GM21515 (cell line): Measurements from ENCODE around the gene BMF.
A peak's percentile ranks its signal among the peaks of the same experiment; 100 is the strongest.
"Not testable (repeated sequence)": the region's sequence is repeated elsewhere in the genome, so short reads cannot be mapped to it uniquely, and the experiment has no call there.

Experiments used
- ATAC-seq: cut with Tn5 transposase; IDR thresholded peaks from one replicate; pipeline ENCODE4 v1.9.1; 2021; ENCODE audit not compliant: unreplicated experiment

BMF gene

DNA sequence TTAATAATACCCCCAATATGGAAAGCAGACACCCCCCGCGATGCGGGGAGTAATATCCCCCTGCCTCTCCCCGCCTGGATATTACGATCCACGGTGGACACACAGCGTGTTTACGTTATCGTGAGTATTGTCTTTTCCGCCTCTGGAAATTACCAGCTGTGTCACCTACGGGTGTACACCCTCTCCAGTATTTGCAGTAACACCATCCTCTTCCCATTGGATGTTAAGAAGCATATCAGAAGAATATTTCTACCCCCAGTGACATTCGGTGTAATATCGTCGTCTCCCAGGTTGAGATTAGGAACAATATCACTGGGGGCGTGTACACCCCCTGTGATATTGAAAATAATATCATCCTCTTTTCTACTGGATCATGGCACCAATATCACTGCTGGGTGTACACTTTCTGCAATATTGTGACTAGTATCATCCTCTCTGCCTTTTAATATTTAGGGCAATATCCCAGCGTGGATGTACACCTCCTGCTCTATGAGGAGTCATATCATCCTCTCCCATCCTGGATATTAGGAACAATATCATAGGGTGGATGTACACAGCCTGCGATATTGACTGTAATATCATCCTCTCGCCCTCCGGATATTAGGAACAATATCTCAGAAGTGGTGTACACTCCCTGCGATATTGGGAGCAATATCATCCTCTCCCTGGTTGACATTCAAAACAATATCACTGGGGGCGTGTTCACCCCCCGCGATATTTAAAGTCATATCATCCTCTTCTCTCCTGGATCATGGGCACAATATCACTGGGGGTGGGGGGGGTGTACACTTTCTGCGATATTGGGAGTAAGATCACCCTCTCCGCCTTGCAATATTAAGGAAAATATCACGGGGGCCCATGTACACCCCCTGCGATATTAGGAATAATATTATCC is 20.3 kb upstream of the BMF start:
- no peak for ATAC-seq

DNA sequence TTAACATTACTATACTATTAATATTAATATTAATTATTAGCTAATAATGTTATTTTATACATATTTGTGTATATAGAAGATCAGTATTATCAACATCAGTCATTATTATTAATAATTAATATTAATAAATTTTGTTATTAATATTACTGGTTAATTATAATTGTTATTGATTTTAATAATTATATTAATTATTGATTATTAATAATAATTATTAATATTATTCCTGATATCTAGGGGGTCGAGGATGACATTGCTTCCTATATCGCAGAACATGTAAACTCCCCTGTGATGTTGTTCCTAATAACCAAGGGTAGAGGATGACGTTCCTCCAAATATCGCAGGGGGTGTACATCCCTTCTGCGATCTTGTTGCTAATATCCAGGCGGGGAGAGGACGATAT is 17.3 kb upstream of the BMF start:
- no peak for ATAC-seq

DNA sequence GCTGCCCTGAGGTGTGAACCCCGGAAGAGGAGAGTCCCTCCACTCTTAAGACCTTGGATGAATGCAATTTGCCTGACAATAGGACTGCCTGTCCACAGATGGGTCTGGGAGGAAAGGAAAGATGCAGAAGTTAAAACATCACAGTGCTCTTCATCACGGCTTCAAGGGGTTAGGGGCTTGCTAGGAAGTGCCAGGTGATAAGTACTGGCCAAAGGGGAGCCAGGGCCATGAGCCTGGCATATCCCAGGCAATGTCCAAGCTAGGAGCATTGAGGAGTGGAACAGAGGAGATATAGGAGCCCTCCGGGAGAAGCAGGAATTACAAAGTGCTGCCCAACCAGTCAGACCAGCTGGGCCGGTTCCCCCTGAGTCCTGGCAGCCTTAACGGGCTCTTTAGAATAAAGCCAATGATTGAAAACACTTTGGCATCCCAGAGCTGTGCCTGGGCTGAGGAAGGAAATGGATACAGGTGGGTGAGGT is 16.2 kb upstream of the BMF start:
- ATAC-seq: not testable (repeated sequence)

DNA sequence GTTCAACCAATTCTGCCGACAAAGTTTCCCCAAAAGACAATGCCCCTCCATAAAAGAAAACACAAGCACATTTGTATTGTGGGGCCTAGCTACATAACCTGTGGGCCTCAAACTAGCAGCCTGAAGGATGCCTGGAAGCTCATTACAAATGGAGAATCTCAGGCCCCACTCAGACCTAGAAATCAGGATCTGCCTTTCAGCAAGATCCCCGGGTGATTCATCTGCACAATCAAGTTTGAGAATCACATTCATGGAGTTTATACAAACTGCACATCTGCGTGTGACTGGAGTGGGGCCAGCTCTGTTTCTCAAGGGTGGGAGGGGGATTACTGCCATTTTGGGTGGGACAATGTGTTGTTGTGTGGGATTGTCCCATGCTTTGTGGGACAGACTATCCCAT is 15.7 kb upstream of the BMF start:
- not testable (repeated sequence) for ATAC-seq

DNA sequence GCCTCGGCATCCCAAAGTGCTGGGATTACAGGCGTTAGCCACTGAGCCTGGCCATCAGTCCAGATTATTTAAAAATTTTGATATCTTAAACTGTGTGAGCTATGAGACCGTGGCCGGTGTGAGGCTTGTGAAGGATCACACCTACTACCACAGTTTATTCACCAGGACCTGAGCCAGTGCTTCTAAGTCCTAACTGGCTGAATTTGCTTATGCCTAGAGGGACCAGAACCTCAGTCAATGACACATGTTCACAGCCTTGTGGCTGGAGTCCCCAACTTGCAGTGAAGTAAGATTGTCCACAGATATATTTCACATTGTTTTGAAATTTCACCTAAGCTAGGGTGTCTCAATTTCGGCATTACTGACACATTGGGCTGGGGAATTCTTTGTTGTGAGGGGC is 15.2 kb upstream of the BMF start:
- not testable (repeated sequence) for ATAC-seq

DNA sequence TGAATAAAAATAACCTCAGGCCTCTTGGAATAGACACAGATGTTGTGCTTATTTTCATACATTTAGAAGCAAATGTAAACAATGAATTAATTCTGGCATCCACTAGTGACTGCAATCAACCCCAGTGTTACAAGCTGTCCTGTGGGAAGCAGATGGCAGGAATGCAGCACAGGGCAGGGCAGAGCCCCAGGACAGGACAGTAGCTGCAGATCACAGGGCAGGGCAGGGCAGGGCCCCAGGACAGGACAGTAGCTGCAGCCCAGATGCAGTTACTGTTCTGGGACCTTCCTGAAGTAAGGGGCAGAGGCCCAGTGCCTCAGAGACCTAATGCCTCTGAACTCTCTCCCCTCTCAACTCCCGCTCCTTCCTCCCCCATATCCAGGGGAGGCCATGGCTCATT is 14.3 kb upstream of the BMF start:
- ATAC-seq: not testable (repeated sequence)

DNA sequence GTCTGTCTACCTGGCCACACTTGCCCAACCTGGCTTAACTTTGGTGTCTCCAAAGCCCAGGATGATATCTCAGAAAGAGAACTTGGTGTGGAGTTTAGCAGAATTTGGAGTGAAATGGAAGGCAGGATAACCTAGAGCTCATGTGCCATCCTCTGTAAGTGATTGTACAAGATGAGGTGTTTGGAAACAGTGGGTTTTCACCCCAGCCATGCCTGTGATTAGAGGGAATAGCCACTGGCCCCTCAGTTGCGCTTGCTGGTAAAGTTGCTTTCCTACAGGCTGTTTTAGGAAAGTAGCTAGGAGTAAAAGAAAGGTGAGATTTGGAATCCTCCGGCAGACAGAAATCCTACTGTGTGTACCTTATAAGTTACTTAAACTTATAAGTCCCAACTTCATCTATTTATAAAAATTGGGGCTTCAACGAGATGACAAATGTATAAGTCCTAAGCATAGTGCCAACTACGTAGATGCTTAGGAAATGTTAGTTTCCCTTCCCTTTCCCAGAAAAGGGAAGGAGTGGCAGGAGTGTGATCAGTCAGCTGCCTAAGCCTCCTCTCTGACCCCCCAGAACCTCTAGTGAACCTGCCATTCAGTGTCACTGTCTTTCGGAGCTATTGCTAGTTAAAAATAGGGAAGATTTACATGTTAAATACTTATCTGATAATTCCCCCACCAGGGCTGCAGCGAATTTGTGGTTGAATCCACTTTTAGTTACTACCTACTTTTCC is 13.4 kb upstream of the BMF start:
- no peak for ATAC-seq

DNA sequence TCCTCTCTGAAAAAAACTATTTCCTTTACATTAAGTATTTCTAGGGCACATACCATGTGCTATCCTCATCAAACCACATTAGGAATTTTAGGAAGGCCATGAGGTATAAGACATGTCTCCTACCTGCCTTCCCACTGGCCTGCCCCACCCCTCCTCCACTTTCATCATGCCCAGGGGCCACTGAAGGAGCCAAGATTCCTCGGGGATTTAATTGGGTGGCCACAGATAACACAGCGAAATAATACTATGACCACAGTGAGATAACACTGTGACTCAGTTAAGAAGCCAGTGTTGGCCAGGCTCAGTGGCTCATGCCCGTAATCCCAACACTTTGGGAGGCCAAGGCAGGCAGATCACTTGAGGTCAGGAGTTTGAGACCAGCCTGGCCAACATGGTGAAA is 9.8 kb upstream of the BMF start:
- no peak for ATAC-seq

DNA sequence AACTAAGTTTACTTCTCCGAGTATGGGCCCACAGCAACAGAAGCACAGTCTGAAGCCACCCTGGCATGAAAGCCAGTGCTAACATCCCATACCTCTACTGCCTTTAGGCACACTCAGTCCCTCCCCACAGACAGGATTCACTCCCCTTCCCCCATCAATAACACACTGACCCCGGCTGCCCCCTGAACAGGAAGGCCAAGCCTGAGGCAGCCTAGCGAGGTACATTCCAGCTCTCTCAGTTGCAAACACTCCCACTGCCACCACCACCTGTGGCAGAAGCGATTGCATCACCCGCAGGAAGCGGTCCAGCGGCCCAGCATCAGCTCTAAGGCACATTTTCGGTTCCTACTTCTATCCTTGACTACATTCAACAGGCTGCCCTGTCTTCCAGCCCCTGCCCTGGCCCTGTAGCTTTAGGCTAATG is 7.0 kb upstream of the BMF start:
- peak; percentile 88 for ATAC-seq

DNA sequence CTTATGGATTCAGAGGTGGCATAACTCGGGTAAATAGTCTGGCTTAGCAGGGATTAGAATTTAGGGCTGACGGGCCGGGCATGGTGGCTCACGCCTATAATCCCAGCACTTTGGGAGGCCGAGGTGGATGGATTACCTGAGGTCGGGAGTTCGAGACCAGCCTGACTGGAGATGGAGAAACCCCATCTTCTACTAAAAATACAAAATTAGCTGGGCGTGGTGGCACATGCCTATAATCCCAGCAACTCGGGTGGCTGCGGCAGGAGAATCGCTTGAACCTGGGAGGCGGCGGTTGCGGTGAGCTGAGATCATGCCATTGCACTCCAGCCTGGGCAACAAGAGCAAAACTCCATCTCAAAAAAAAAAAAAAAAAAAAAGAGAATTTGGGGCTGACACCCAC is 6.4 kb upstream of the BMF start:
- not testable (repeated sequence) for ATAC-seq

DNA sequence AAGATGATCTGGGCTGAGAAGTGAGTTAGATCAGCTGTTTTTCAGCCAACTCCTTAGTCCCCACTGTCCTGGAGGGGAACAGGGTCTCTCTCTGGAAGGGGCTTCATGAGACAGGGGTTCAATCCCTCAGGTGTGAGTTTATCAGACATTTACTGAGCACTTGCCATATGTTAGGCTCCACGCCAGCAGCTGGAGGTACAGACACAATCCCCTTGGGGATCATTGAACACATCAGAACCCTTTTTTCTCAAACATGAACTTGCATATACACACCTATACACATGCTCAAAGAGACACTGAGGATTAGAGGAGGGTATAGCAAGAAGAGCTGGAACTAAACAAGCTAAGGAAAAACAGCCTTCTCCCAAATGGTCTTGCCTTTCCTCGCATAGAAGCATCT is 5.5 kb upstream of the BMF start:
- ATAC-seq: no peak

DNA sequence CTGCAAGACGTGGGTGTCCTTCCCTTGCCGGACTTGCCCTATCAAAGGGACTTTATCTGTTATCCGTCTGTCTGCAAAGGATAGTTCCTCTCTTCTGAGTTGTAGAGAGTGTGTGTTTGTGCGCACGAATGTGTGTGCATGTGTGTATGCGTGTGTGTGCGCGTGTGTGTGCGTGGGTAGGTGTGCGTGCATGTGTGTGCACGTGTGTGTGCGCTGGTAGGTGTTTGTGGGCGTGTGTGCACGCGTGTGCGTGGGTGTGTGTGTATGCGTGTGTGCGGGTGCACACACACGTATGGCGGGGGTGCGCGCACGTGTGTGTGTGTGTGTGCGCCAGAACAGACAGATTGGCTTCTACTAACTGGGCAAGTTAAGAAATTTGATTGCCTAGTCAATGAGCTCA is 4.1 kb upstream of the BMF start:
- no peak for ATAC-seq

DNA sequence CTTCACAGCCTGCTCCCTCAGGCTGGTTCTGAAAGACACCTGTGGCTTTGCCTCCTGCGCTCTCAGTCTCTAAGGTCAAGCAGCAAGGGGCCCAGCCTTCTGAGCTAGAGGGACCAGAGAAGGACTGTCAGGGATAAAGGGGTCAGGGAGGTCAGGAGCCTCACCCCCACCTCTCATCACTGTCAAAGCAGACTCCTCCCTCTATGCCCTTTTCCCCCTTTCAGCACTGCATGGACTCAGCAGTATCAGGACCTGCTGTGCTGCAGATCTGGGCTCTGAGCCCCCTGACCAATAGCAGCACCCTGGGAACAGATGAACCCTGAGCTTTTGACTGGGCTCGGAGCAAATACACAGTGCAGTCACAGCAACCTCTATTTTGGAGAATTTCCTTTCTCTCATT is 3.2 kb upstream of the BMF start:
- no peak for ATAC-seq

DNA sequence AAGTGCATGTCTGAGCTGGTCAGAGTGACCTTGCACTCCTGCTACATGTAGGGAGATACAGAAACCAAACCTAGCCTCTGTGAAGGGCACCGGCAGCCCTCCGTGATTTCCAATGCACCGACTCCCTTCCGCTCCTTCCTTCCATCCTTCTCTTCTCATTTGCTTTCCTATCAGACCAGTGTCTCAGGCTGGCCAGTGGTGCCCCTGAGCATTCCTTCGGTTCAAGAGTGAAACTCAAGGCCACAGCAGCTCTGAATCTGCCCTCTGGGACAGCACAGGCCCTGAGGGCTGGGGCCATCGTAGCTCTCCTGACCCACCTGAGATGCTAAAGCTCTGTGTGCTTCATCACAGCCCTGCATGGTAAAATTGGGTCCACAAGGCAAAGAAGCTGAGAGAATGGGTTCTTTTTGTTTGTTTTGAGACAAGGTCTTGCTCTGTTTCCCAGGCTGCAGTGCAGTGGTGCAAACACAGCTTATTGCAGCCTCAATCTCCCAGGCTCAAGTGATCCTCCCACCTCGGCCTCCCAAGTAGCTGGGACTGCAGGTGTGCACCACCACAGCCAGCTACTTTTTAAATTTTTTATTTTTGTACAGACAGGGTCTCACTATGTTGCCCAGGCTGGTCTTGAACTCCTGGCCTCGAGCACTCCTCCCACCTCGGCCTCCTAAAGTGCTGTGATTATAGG is 2.3 kb upstream of the BMF start:
- ATAC-seq: no peak

DNA sequence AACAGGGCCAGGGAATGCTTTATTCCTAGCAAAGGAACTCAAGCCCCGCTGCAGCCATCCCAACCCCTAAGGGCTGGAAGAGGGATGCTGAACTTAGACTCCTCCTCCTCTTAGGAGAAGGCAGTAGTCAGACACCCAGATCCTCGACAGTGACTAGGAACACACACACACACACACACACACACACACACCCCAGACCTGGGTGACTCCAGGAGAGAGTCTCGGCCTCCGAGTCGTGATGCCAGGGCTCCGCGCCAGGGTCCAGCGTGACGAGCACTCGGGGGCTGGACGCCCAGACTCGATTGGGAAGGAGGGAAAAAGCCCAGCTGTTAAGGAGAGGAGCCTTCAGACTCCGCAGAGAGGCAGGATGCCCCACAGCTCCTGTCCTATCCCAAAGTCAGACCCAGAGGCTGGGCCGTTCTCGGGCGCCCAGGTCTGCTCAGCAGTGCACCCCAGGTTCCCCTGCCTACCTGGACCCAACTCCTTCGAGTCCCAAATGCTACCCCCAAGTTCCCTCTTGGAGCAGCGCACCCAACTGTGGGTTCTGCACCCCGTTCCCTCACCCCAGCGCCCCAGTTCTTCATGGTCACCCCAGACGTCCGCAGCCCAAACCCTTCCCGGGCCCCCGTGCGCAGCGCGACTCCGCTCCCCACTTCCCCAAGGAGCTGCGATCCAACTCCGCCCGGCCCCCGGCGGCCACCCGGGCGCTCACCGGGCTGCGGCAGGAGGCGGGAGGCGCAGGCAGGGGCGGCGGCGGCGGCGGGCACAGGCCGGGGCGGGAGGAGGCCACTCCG is 421 bp downstream of the BMF start:
- ATAC-seq: peak; percentile 1

DNA sequence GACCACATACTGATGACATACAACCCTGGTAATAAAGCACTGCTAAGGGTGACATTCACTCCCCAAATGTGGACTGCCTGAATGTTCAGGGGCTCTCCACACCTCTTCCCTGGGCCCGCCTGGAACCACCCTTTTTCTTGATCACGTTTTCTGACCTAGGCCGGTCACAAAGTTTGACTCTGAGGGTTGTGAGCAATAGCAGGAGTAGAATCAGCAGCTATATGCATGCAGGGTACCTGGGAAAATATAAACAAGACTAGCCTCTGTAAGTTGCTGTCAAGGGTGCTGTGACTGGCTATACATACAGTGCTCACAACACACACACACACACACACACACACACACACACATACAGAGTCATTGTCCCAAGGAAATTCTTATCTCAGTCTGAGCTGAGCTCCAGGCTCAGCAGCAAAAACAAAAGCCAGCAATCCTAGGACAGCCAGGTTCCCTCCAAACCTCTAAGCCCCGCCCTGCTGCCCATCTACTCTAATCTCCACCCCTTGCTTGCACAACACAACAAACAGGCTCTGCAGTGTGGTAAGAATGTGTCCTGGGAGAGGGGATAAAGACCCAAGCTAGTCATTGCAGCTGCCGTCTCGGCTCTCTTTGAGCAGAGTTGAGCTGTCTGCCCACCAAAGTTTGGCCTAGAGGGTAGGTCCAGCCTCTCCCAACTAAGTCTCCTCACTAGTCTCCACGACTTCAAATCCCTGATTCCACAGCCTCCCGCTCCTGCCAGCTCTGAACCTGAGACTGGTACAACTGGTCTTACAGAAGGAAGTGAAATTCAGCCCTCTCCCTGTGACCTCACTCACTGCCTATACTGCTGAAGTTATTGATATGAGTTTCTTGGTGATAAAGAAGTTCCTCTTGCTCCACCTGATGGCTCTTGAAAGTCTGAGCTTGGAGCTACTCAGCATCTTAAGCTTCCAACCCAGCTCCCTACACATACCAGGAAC is 2.2 kb downstream of the BMF start:
- peak; percentile 35 for ATAC-seq

DNA sequence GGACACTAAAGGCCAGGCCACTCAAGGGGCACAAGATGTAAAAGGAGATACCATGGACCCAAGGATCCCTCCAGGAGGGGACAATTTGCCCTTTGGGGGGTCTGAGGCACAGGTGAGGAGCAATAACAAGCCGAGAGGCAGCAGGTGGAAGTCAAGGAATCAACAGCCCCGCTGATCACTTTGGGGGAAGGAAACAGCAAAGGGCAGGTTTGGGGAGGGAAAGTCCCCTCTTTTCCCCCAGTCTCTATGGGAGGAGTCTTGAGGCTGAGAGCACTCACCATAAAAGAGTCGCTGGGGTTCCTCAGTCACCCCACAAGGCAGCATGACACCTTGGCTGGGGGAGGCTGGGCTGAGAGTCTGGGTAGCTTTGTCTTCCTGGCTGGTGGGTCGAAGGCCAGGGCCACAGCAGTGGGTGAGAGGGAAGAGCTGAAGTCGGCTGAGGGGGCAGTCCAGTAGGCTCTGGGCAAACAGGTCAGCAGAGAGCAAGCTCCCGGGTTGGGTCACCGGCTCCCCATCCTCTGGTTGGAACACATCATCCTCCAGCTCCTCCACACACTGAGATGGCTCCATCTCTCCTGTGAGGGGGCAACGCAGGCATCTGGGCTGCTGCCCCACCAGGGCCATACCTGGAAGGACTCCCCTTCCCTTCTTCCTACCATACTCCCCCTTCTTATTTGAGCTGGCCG is 3.0 kb downstream of the BMF start:
- no peak for ATAC-seq

DNA sequence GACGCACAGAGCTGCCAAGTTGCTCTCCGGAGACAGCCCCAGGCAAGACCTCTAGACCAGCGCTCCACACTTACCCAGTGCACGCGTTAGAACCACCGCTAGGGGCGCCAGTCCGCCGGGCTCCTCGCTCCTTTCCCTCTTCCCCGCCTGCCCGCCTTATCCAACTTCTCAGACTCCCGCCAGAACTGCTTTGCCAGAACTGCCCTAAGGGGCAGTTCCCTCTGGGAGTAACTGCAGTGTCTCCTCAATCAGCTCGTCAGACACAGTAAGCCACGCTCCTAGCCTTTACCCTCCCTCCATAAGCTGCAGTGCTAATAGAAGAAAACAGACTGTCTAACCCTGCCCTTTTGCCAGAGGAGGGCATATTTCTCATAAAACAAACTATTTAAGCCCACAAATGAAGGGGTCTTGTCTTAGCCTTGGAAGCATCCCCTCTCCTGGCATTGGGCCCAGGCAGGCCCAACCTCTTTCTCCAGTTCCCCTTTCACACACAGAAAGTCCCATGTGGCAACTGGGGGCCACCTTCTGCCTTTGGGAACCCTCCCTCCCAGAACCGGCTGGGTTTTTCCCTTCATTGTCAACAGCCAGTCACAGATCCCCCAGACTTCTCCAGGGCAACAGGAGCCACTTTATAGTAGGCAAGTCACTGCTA is 3.7 kb downstream of the BMF start:
- ATAC-seq: peak; percentile 30
